H9 (cell line): ENCODE data around the gene FERMT1. TPM values are rescaled to one million over a fixed set of nuclear protein-coding genes. Genes with fewer than 3 reads are reported as not detected.

Source experiments
- DNase-seq: peaks from one replicate; pipeline ENCODE4 v3.0.0-alpha.2; 2017
- H2AFZ ChIP-seq: one replicate; pipeline ENCODE4 v1.6.1; 2013; ENCODE audit warnings: mild to moderate bottlenecking, low read length, control low read depth, moderate library complexity
- H2AK5ac ChIP-seq: 2 replicates; pipeline ENCODE4 v1.6.1; 2013; ENCODE audit warnings: low read length, control low read depth, mixed read lengths; ENCODE audit not compliant: insufficient read length
- H2BK120ac ChIP-seq: one replicate; pipeline ENCODE4 v1.6.1; 2013; ENCODE audit warnings: low read depth, mild to moderate bottlenecking, low read length, control low read depth, inconsistent platforms; ENCODE audit not compliant: poor library complexity, severe bottlenecking
- H2BK12ac ChIP-seq: 2 replicates; pipeline ENCODE4 v1.6.1; 2013; ENCODE audit warnings: low read length, control low read depth, mixed read lengths, low read depth; ENCODE audit not compliant: insufficient read length
- H2BK15ac ChIP-seq: 2 replicates; pipeline ENCODE4 v1.6.1; 2013; ENCODE audit warnings: low read depth, low read length, control low read depth
- H2BK20ac ChIP-seq: one replicate; pipeline ENCODE4 v1.6.1; 2013; ENCODE audit warnings: low read depth, mild to moderate bottlenecking, low read length, control low read depth, inconsistent platforms; ENCODE audit not compliant: poor library complexity, severe bottlenecking
- H2BK5ac ChIP-seq: 2 replicates; pipeline ENCODE4 v1.6.1; 2013; ENCODE audit warnings: low read length, control low read depth, mixed read lengths; ENCODE audit not compliant: insufficient read length
- H3K14ac ChIP-seq: 2 replicates; pipeline ENCODE4 v1.6.1; 2013; ENCODE audit warnings: low read length, control low read depth; ENCODE audit not compliant: insufficient read depth
- H3K18ac ChIP-seq: 2 replicates; pipeline ENCODE4 v1.6.1; 2013; ENCODE audit warnings: low read depth, mild to moderate bottlenecking, mixed read lengths, low read length, control low read depth; ENCODE audit not compliant: insufficient read length
- H3K23ac ChIP-seq: 2 replicates; pipeline ENCODE4 v1.6.1; 2013; ENCODE audit warnings: low read length, control low read depth, mixed read lengths, low read depth; ENCODE audit not compliant: insufficient read length
- H3K23me2 ChIP-seq: 2 replicates; pipeline ENCODE4 v1.6.1; 2013; ENCODE audit warnings: low read depth, mild to moderate bottlenecking, mixed read lengths, low read length, control low read depth; ENCODE audit not compliant: insufficient read length, poor library complexity, severe bottlenecking
- H3K27ac ChIP-seq: 2 replicates; pipeline ENCODE4 v1.5.1; 2013; ENCODE audit warnings: low read length, control low read depth, mixed read lengths, low read depth; ENCODE audit not compliant: insufficient read length
- H3K27me3 ChIP-seq: 2 replicates; pipeline ENCODE4 v1.6.1; 2013; ENCODE audit warnings: low read length, control low read depth, inconsistent platforms; ENCODE audit not compliant: insufficient read depth
- H3K4ac ChIP-seq: 2 replicates; pipeline ENCODE4 v1.6.1; 2013; ENCODE audit warnings: low read depth, mild to moderate bottlenecking, control low read depth, inconsistent platforms, low read length, moderate library complexity
- H3K4me1 ChIP-seq: 2 replicates; pipeline ENCODE4 v1.6.1; 2013; ENCODE audit warnings: low read length, control low read depth, inconsistent platforms; ENCODE audit not compliant: insufficient read depth
- H3K4me2 ChIP-seq: 2 replicates; pipeline ENCODE4 v1.6.1; 2013; ENCODE audit warnings: low read length, control low read depth, mixed read lengths; ENCODE audit not compliant: insufficient read length, insufficient read depth
- H3K56ac ChIP-seq: 2 replicates; pipeline ENCODE4 v1.6.1; 2013; ENCODE audit warnings: low read depth, mild to moderate bottlenecking, mixed read lengths, low read length, control low read depth; ENCODE audit not compliant: insufficient read length
- H3K79me1 ChIP-seq: 2 replicates; pipeline ENCODE4 v1.6.1; 2013; ENCODE audit warnings: low read depth, mild to moderate bottlenecking, moderate library complexity, low read length, control low read depth, inconsistent platforms; ENCODE audit not compliant: insufficient read depth, poor library complexity, severe bottlenecking
- H3K79me2 ChIP-seq: 2 replicates; pipeline ENCODE4 v1.6.1; 2013; ENCODE audit warnings: low read length, control low read depth, inconsistent platforms; ENCODE audit not compliant: insufficient read depth
- H3K9ac ChIP-seq: 2 replicates; pipeline ENCODE4 v1.6.1; 2013; ENCODE audit warnings: low read length, control low read depth, mixed read lengths; ENCODE audit not compliant: insufficient read length; ENCODE audit errors: extremely low read depth
- H3K9me3 ChIP-seq: one replicate; pipeline ENCODE4 v1.6.1; 2013; ENCODE audit warnings: low read depth, low read length, inconsistent platforms; ENCODE audit not compliant: control insufficient read depth
- H3T11ph ChIP-seq: one replicate; pipeline ENCODE4 v1.6.1; 2013; ENCODE audit warnings: mild to moderate bottlenecking, low read length, control low read depth, inconsistent platforms
- H4K20me1 ChIP-seq: one replicate; pipeline ENCODE4 v1.6.1; 2013; ENCODE audit not compliant: control insufficient read depth, insufficient read length, insufficient read depth
- H4K5ac ChIP-seq: 2 replicates; pipeline ENCODE4 v1.6.1; 2013; ENCODE audit warnings: low read depth, mild to moderate bottlenecking, mixed read lengths, low read length, control low read depth; ENCODE audit not compliant: insufficient read length
- H4K8ac ChIP-seq: replicated peaks from 2 replicates; pipeline ENCODE4 v1.6.1; 2013; ENCODE audit warnings: low read length, control low read depth, mixed read lengths, low read depth; ENCODE audit not compliant: insufficient read length
- H4K91ac ChIP-seq: 2 replicates; pipeline ENCODE4 v1.6.1; 2013; ENCODE audit warnings: low read depth, mild to moderate bottlenecking, moderate library complexity, mixed read lengths, low read length, control low read depth; ENCODE audit not compliant: insufficient read length
- H3K27ac Mint-ChIP-seq, 3 experiments: 2 replicates in 2 of 3; 3 replicates in 1 of 3; pipeline ENCODE4 v1.8.0; 2020 to 2021; ENCODE audit warnings: mixed read lengths in 3 of 3, mild to moderate bottlenecking in 1 of 3, moderate library complexity in 1 of 3
- H3K27me3 Mint-ChIP-seq: 2 replicates; pipeline ENCODE4 v1.8.0; 2021; ENCODE audit warnings: low read depth, mild to moderate bottlenecking, moderate library complexity, mixed read lengths
- H3K36me3 Mint-ChIP-seq, 3 experiments: 2 replicates in 2 of 3; 3 replicates in 1 of 3; pipeline ENCODE4 v1.8.0; 2020 to 2021; ENCODE audit warnings: low read depth in 3 of 3, mixed read lengths in 3 of 3; ENCODE audit not compliant: insufficient read depth in 1 of 3
- H3K4me1 Mint-ChIP-seq, 2 experiments: 2 replicates each; pipeline ENCODE4 v1.8.0; 2020; ENCODE audit warnings: mixed read lengths in 2 of 2
- H3K4me3 Mint-ChIP-seq, 2 experiments: 2 replicates in 1 of 2; 3 replicates in 1 of 2; pipeline ENCODE4 v1.8.0; 2020 to 2021; ENCODE audit warnings: mild to moderate bottlenecking in 2 of 2, mixed read lengths in 2 of 2, moderate library complexity in 1 of 2
- H3K9me3 Mint-ChIP-seq, 2 experiments: 2 replicates in 1 of 2; 3 replicates in 1 of 2; pipeline ENCODE4 v1.8.0; 2020; ENCODE audit warnings: mild to moderate bottlenecking in 2 of 2, mixed read lengths in 2 of 2, moderate library complexity in 1 of 2
- total RNA-seq: library from RNA; stranded (reverse); gene quantifications from 2 replicates; pipeline ENCODE4 v1.2.1, GENCODE V29; 2021
- TF ChIP-seq, protein P1 (sequence below): fragments of 200-600 bp; sonication (generic); conservative IDR thresholded peaks from 3 replicates; pipeline ENCODE4 v1.8.0; 2021; ENCODE audit warnings: antibody characterized with exemption, mild to moderate bottlenecking

FERMT1 gene
- total RNA-seq, 1 experiment from 2014 or later, result 9.6 TPM

GRCh38 chr20:6045566-6045965 lies 77.3 kb downstream of the FERMT1 start:
- Histone ChIP-seq H3K27ac (no peak overlapping the region), H4K91ac (no peak overlapping the region), H2AFZ (no peak overlapping the region), H2BK120ac (no peak overlapping the region), H4K8ac (no peak overlapping the region), H4K20me1 (no peaks in the 10 kb centered on the region), H3K56ac (no peak overlapping the region), H3K27me3 (peaks cover 3% of the 10 kb centered on the region; the same call in 1 of the 2 replicates), H3K9ac (no peak overlapping the region), H2BK12ac (no peak overlapping the region), H3K23me2 (no peaks in the 10 kb centered on the region), H3K23ac (no peak overlapping the region), H3K4me2 (no peak overlapping the region), H3K9me3 (no peaks in the 10 kb centered on the region), H2AK5ac (no peak overlapping the region), H4K5ac (no peak overlapping the region), H2BK15ac (no peak overlapping the region), H2BK20ac (no peak overlapping the region), H3K14ac (no peak overlapping the region), H2BK5ac (no peak overlapping the region), H3K4ac (no peak overlapping the region), H3K18ac (no peak overlapping the region), H3K79me1 (no peaks in the 10 kb centered on the region), H3K4me1 (no peaks in the 10 kb centered on the region), H3K79me2 (no peaks in the 10 kb centered on the region), H3T11ph (no peak overlapping the region)
- Mint-ChIP-seq H3K4me1 (0 out of 4 replicates have a peak, but pooled peaks cover 0 to 3% of the 10 kb centered on the region in 2 experiments), H3K36me3 (peaks cover 2 to 13% (median 3%) of the 10 kb centered on the region in 3 experiments; a peak in 6 of 7 replicates), H3K4me3 (no peak overlapping the region), H3K27ac (no peak overlapping the region), H3K9me3 (no peaks in the 10 kb centered on the region), H3K27me3 (peaks cover 31% of the 10 kb centered on the region)
- TF ChIP-seq, protein P1, sequence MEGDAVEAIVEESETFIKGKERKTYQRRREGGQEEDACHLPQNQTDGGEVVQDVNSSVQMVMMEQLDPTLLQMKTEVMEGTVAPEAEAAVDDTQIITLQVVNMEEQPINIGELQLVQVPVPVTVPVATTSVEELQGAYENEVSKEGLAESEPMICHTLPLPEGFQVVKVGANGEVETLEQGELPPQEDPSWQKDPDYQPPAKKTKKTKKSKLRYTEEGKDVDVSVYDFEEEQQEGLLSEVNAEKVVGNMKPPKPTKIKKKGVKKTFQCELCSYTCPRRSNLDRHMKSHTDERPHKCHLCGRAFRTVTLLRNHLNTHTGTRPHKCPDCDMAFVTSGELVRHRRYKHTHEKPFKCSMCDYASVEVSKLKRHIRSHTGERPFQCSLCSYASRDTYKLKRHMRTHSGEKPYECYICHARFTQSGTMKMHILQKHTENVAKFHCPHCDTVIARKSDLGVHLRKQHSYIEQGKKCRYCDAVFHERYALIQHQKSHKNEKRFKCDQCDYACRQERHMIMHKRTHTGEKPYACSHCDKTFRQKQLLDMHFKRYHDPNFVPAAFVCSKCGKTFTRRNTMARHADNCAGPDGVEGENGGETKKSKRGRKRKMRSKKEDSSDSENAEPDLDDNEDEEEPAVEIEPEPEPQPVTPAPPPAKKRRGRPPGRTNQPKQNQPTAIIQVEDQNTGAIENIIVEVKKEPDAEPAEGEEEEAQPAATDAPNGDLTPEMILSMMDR, result no peak
- no peak for DNase-seq
